ENCODE data around the gene KLB.

The KLB gene

GRCh38 chr4:39484582-39485272, 78.0 kb downstream of the KLB start:
- Histone ChIP-seq H3K36me3 (no peaks in the 10 kb centered on the region), H3K27ac (no peak overlapping the region), H3K9ac (no peak overlapping the region), H3K4me3 (no peak overlapping the region), H3K4me1 (no peaks in the 10 kb centered on the region), H3K27me3 (no peaks in the 10 kb centered on the region), H4K20me1 (no peaks in the 10 kb centered on the region), H3K4me2 (no peak overlapping the region), H3K9me3 (peaks cover 21% of the 10 kb centered on the region)
- no peak for TF ChIP-seq Cebpa-rat (IDR thresholded peaks at IDR 0.05)

GRCh38 chr4:39486221-39486804, 79.6 kb downstream of the KLB start:
- no peak for TF ChIP-seq Cebpa-rat (IDR thresholded peaks at IDR 0.05)
- H4K20me1 ChIP-seq, result no peaks in the 10 kb centered on the region

GRCh38 chr4:39490322-39490721, 83.6 kb downstream of the KLB start:
- no peak overlapping the region for H3K27ac ChIP-seq
- H3K9ac ChIP-seq, result no peak overlapping the region
- no peaks in the 10 kb centered on the region for H3K36me3 ChIP-seq
- H4K20me1 ChIP-seq, result no peaks in the 10 kb centered on the region
- H3K4me1 ChIP-seq, result peaks cover 6% of the 10 kb centered on the region
- H3K27me3 ChIP-seq, result no peaks in the 10 kb centered on the region
- no peak overlapping the region for H3K4me3 ChIP-seq
- peaks cover 2% of the 10 kb centered on the region for H3K9me3 ChIP-seq
- no peak for TF ChIP-seq Cebpa-rat (IDR thresholded peaks at IDR 0.05)
- H3K4me2 ChIP-seq, result no peak overlapping the region

More at GRCh38 chr4:39486221-39486804, 79.6 kb downstream of the KLB start:
- Histone ChIP-seq H3K4me1 (no peaks in the 10 kb centered on the region), H3K9ac (no peak overlapping the region), H3K4me3 (no peak overlapping the region), H3K9me3 (peaks cover 21% of the 10 kb centered on the region), H3K36me3 (no peaks in the 10 kb centered on the region), H3K27me3 (no peaks in the 10 kb centered on the region), H3K4me2 (no peak overlapping the region), H3K27ac (no peak overlapping the region)

- Histone ChIP-seq H3K9ac (no peak overlapping the region), H3K36me3 (peaks cover 8% of the 10 kb centered on the region), H3K4me2 (no peak overlapping the region), H3K4me1 (peaks cover 6% of the 10 kb centered on the region), H3K27me3 (no peaks in the 10 kb centered on the region), H3K4me3 (no peak overlapping the region), H4K20me1 (no peaks in the 10 kb centered on the region), H3K27ac (no peak overlapping the region), H3K9me3 (no peaks in the 10 kb centered on the region)
- no peak for TF ChIP-seq Cebpa-rat (IDR thresholded peaks at IDR 0.05)
These were observed 87.6 kb downstream of the KLB start for GRCh38 chr4:39494354-39494753.

GRCh38 chr4:39495446-39496213, 88.9 kb downstream of the KLB start:
- H3K4me2 ChIP-seq, result no peak overlapping the region
- H3K27ac ChIP-seq, result no peak overlapping the region

GRCh38 chr4:39497909-39498726, 91.4 kb downstream of the KLB start:
- H4K20me1 ChIP-seq, result no peaks in the 10 kb centered on the region
- no peak overlapping the region for H3K4me2 ChIP-seq
- no peaks in the 10 kb centered on the region for H3K9me3 ChIP-seq
- no peak for TF ChIP-seq Cebpa-rat (IDR thresholded peaks at IDR 0.05)
- no peaks in the 10 kb centered on the region for H3K4me1 ChIP-seq
- H3K36me3 ChIP-seq, result peaks cover 43% of the 10 kb centered on the region
- no peak overlapping the region for H3K9ac ChIP-seq
- no peak overlapping the region for H3K27ac ChIP-seq
- H3K27me3 ChIP-seq, result no peaks in the 10 kb centered on the region
- H3K4me3 ChIP-seq, result no peak overlapping the region

More at GRCh38 chr4:39495446-39496213, 88.9 kb downstream of the KLB start:
- H3K27me3 ChIP-seq, result no peaks in the 10 kb centered on the region
- no peak for TF ChIP-seq Cebpa-rat (IDR thresholded peaks at IDR 0.05)
- H3K9ac ChIP-seq, result no peak overlapping the region
- H4K20me1 ChIP-seq, result no peaks in the 10 kb centered on the region
- no peak overlapping the region for H3K4me3 ChIP-seq
- peaks cover 19% of the 10 kb centered on the region for H3K36me3 ChIP-seq
- no peaks in the 10 kb centered on the region for H3K9me3 ChIP-seq
- peaks cover 6% of the 10 kb centered on the region for H3K4me1 ChIP-seq

- Histone ChIP-seq H3K4me3 (no peak overlapping the region), H3K27me3 (no peaks in the 10 kb centered on the region), H4K20me1 (no peaks in the 10 kb centered on the region), H3K36me3 (peaks cover 49% of the 10 kb centered on the region), H3K9ac (no peak overlapping the region), H3K4me1 (no peaks in the 10 kb centered on the region), H3K27ac (no peak overlapping the region), H3K4me2 (no peak overlapping the region), H3K9me3 (no peaks in the 10 kb centered on the region)
- TF ChIP-seq Cebpa-rat (IDR thresholded peaks at IDR 0.05), result no peak
These were observed 91.9 kb downstream of the KLB start for GRCh38 chr4:39498727-39499020.
